K562 (cell line): ENCODE results near the gene XRCC2. TPM values are rescaled to one million over a fixed set of nuclear protein-coding genes. Genes with fewer than 3 reads are reported as not detected.

Experiments
- CREM ChIP-seq: IDR thresholded peaks from 2 replicates; pipeline ENCODE4 v1.6.1; 2014; ENCODE audit warnings: antibody characterized with exemption, low read depth
- ETV1 ChIP-seq: fragments of 450-650 bp; conservative IDR thresholded peaks from 2 replicates; pipeline ENCODE4 v1.6.1; 2016; ENCODE audit warnings: missing genetic modification characterization, control low read depth, low read depth, missing compliant biosample characterization
- KHSRP ChIP-seq: fragments of 450-650 bp; IDR thresholded peaks from 2 replicates; pipeline ENCODE4 v1.6.1; 2017
- LEF1 ChIP-seq: fragments of 450-650 bp; IDR thresholded peaks from 2 replicates; pipeline ENCODE4 v1.6.1; 2016; ENCODE audit warnings: mild to moderate bottlenecking
- MTA3 ChIP-seq: fragments of 450-650 bp; formaldehyde crosslinking; IDR thresholded peaks from 2 replicates; pipeline ENCODE4 v1.6.1; 2017; ENCODE audit warnings: mild to moderate bottlenecking, borderline replicate concordance
- MYC ChIP-seq, 2 experiments: fragments of 250-450 bp in 1 of 2; sonication (Bioruptor Pico) in 1 of 2; IDR thresholded peaks; 2 replicates each; pipeline versions ENCODE4 v1.5.1 to v1.6.1; 2012 to 2021; ENCODE audit warnings: low read depth in 2 of 2, borderline replicate concordance in 1 of 2, improper control_type of control experiment in 1 of 2, low read length in 1 of 2, mild to moderate bottlenecking in 1 of 2, moderate library complexity in 1 of 2
- POLR3G ChIP-seq: IDR thresholded peaks from 2 replicates; pipeline ENCODE4 v1.6.1; 2011; ENCODE audit not compliant: insufficient read length, insufficient replicate concordance; ENCODE audit errors: extremely low read depth
- SNIP1 ChIP-seq: fragments of 450-650 bp; IDR thresholded peaks from 2 replicates; pipeline ENCODE4 v1.7.1; 2017; ENCODE audit warnings: low read depth, mild to moderate bottlenecking
- TCF3 ChIP-seq: sonication (generic); formaldehyde crosslinking; IDR thresholded peaks from 2 replicates; pipeline ENCODE4 v1.4.0; 2020; ENCODE audit warnings: mild to moderate bottlenecking, missing genetic modification reagents
- TRIM28 ChIP-seq: fragments of 450-650 bp; IDR thresholded peaks from 2 replicates; pipeline ENCODE4 v1.6.1; 2017
- ZMIZ1 ChIP-seq, 2 experiments: fragments of 150-350 bp in 1 of 2; IDR thresholded peaks; 2 replicates each; pipeline ENCODE4 v1.6.1; 2012 to 2016; ENCODE audit warnings: low read depth in 2 of 2, low read length in 2 of 2, mild to moderate bottlenecking in 1 of 2, moderate library complexity in 1 of 2
- ZNF644 ChIP-seq: fragments of 200-800 bp; sonication (Bioruptor generic); IDR thresholded peaks from 2 replicates; pipeline ENCODE4 v1.6.1; 2016; ENCODE audit warnings: low read depth, missing genetic modification characterization, missing compliant biosample characterization
- ZNF699 ChIP-seq: fragments of 250-450 bp; sonication (Bioruptor Pico); IDR thresholded peaks from 2 replicates; pipeline ENCODE4 v1.8.0; 2021; ENCODE audit warnings: mild to moderate bottlenecking, moderate library complexity; ENCODE audit not compliant: insufficient replicate concordance
- polyA plus RNA-seq, 8 experiments: library from polyadenylated mRNA; depleted of rRNA in 4 of 8; stranded (reverse) in 5 of 8; unstranded in 3 of 8; fragments of >200 nt; fragmentation: Nextera tagmentation in 2 of 8; fragmentation: Illumina TruSeq in 1 of 8; extraction: Ambion mirVana in 2 of 8; extraction: Trizol in 1 of 8; gene quantifications; 2 replicates each; pipeline versions ENCODE4 v1.2.1 to v1.2.3, GENCODE V29; 2011 to 2014; ENCODE audit warnings: inconsistent platforms in 1 of 8, missing spikeins in 1 of 8
- total RNA-seq, 7 experiments: library from RNA; depleted of rRNA in 6 of 7; stranded (reverse); fragments of >200 nt in 6 of 7; fragmentation: Illumina TruSeq in 2 of 7; extraction: Trizol in 2 of 7; gene quantifications; 2 replicates each; pipeline versions ENCODE4 v1.2.1 to v1.2.3, GENCODE V29; 2011 to 2021; ENCODE audit warnings: low replicate concordance in 1 of 7
- TF ChIP-seq, protein P1 (sequence below), 3 experiments: fragments of 200-800 bp in 1 of 3; fragments of 250-450 bp in 1 of 3; fragments of 450-650 bp in 1 of 3; sonication (Bioruptor Pico) in 1 of 3; sonication (Bioruptor generic) in 1 of 3; formaldehyde crosslinking in 1 of 3; IDR thresholded peaks; 2 replicates each; pipeline versions ENCODE4 v1.6.1 to v1.8.0; 2016 to 2022; ENCODE audit warnings: mild to moderate bottlenecking in 2 of 3, missing genetic modification characterization in 2 of 3, missing compliant biosample characterization in 1 of 3, moderate library complexity in 1 of 3
- TF ChIP-seq, protein P2 (sequence below): fragments of 200-800 bp; sonication (Bioruptor generic); IDR thresholded peaks from 2 replicates; pipeline ENCODE4 v1.6.1; 2017; ENCODE audit warnings: missing genetic modification characterization, missing compliant biosample characterization

Gene XRCC2
- total and polyA plus RNA-seq, 9 of the 15 experiments (the other 6 are each of a cell fraction or from before 2014, with no cell fraction given) = 16.2 to 58.0 (median 39.8) TPM

- TF ChIP-seq, protein P1, sequence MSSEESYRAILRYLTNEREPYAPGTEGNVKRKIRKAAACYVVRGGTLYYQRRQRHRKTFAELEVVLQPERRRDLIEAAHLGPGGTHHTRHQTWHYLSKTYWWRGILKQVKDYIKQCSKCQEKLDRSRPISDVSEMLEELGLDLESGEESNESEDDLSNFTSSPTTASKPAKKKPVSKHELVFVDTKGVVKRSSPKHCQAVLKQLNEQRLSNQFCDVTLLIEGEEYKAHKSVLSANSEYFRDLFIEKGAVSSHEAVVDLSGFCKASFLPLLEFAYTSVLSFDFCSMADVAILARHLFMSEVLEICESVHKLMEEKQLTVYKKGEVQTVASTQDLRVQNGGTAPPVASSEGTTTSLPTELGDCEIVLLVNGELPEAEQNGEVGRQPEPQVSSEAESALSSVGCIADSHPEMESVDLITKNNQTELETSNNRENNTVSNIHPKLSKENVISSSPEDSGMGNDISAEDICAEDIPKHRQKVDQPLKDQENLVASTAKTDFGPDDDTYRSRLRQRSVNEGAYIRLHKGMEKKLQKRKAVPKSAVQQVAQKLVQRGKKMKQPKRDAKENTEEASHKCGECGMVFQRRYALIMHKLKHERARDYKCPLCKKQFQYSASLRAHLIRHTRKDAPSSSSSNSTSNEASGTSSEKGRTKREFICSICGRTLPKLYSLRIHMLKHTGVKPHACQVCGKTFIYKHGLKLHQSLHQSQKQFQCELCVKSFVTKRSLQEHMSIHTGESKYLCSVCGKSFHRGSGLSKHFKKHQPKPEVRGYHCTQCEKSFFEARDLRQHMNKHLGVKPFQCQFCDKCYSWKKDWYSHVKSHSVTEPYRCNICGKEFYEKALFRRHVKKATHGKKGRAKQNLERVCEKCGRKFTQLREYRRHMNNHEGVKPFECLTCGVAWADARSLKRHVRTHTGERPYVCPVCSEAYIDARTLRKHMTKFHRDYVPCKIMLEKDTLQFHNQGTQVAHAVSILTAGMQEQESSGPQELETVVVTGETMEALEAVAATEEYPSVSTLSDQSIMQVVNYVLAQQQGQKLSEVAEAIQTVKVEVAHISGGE (CRISPR knock-in tag; IDR thresholded peaks at IDR 0.05) = peak in 1 of 3 experiments; percentile 94; a peak in 2 of 6 replicates
- TF ChIP-seq ETV1 (tag) (peak; percentile 75), TCF3 (CRISPR knock-in tag) (peak; percentile 10; the same call in 1 of the 2 replicates), LEF1 (0 out of 2 replicates have a peak, but pooled peaks have one; percentile 47), ZNF644 (tag) (0 out of 2 replicates have a peak, but pooled peaks have one; percentile 28), MYC (IDR thresholded peaks at IDR 0.05; ENCODE audit: low read depth, low read length) (peak; percentile 58; the same call in 1 of the 2 replicates), MYC (CRISPR knock-in tag; IDR thresholded peaks at IDR 0.05; ENCODE audit: borderline replicate concordance, low read depth) (0 out of 2 replicates have a peak, but pooled peaks have one; percentile 81), TRIM28 (0 out of 2 replicates have a peak, but pooled peaks have one; percentile 27), POLR3G (no peak), KHSRP (peak; percentile 71; the same call in 1 of the 2 replicates), ZMIZ1 (IDR thresholded peaks at IDR 0.05; ENCODE audit: low read depth in 2 of 2, low read length in 2 of 2) (0 out of 4 replicates have a peak, but pooled peaks of 1 of the 2 experiments have one; percentile 40), MTA3 (no peak; the same call in none of the 2 replicates), SNIP1 (0 out of 2 replicates have a peak, but pooled peaks have one; percentile 41), ZNF699 (CRISPR knock-in tag) (no peak), CREM (peak; percentile 100)
- TF ChIP-seq, protein P2, sequence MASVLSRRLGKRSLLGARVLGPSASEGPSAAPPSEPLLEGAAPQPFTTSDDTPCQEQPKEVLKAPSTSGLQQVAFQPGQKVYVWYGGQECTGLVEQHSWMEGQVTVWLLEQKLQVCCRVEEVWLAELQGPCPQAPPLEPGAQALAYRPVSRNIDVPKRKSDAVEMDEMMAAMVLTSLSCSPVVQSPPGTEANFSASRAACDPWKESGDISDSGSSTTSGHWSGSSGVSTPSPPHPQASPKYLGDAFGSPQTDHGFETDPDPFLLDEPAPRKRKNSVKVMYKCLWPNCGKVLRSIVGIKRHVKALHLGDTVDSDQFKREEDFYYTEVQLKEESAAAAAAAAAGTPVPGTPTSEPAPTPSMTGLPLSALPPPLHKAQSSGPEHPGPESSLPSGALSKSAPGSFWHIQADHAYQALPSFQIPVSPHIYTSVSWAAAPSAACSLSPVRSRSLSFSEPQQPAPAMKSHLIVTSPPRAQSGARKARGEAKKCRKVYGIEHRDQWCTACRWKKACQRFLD (CRISPR knock-in tag) = peak; percentile 74
Observed at GRCh38 chr7:152675759-152676636, at the start of gene XRCC2 (continued).
